WTC11 (cell line): ENCODE data around the gene ADAMTS9.

ENCODE experiments used
- AFF4 ChIP-seq: sonication (generic); formaldehyde crosslinking; IDR thresholded peaks from 2 replicates; pipeline ENCODE4 v1.8.1; 2023; ENCODE audit warnings: mild to moderate bottlenecking, missing genetic modification reagents, borderline replicate concordance
- NR1H2 ChIP-seq: sonication (generic); formaldehyde crosslinking; IDR thresholded peaks from 2 replicates; pipeline ENCODE4 v1.9.0; 2021; ENCODE audit warnings: mild to moderate bottlenecking, moderate library complexity, missing genetic modification reagents
- OVOL2 ChIP-seq: fragments of 250-450 bp; sonication (Bioruptor Pico); IDR thresholded peaks from 2 replicates; pipeline ENCODE4 v1.9.0; 2021; ENCODE audit warnings: mild to moderate bottlenecking, borderline replicate concordance
- RELA ChIP-seq: sonication (generic); formaldehyde crosslinking; IDR thresholded peaks from 2 replicates; pipeline ENCODE4 v1.8.1; 2022; ENCODE audit warnings: missing genetic modification reagents, mild to moderate bottlenecking, borderline replicate concordance
- USF2 ChIP-seq: sonication (generic); formaldehyde crosslinking; IDR thresholded peaks from 2 replicates; pipeline ENCODE4 v1.8.1; 2023; ENCODE audit warnings: mild to moderate bottlenecking, missing genetic modification reagents, moderate library complexity
- ZBTB21 ChIP-seq: sonication (generic); formaldehyde crosslinking; IDR thresholded peaks from 2 replicates; pipeline ENCODE4 v1.8.1; 2023; ENCODE audit warnings: mild to moderate bottlenecking, missing genetic modification reagents, borderline replicate concordance
- ZNF232 ChIP-seq: sonication (generic); formaldehyde crosslinking; IDR thresholded peaks from 2 replicates; pipeline ENCODE4 v1.8.0; 2022; ENCODE audit warnings: mild to moderate bottlenecking, missing genetic modification reagents
- ZNF263 ChIP-seq: sonication (generic); formaldehyde crosslinking; IDR thresholded peaks from 2 replicates; pipeline ENCODE4 v1.8.1; 2022; ENCODE audit warnings: low read depth, mild to moderate bottlenecking, moderate library complexity, missing genetic modification reagents
- ZNF317 ChIP-seq: sonication (generic); formaldehyde crosslinking; IDR thresholded peaks from 2 replicates; pipeline ENCODE4 v1.8.1; 2023; ENCODE audit warnings: low read depth, mild to moderate bottlenecking, moderate library complexity, missing genetic modification reagents, borderline replicate concordance
- TF ChIP-seq, protein P1 (sequence below): sonication (generic); formaldehyde crosslinking; IDR thresholded peaks from 2 replicates; pipeline ENCODE4 v1.8.1; 2022; ENCODE audit warnings: mild to moderate bottlenecking, missing genetic modification reagents, moderate library complexity, borderline replicate concordance
- TF ChIP-seq, protein P2 (sequence below): fragments of 200-600 bp; IDR thresholded peaks from 2 replicates; pipeline ENCODE4 v1.8.0; 2022; ENCODE audit warnings: antibody characterized with exemption

DNA sequence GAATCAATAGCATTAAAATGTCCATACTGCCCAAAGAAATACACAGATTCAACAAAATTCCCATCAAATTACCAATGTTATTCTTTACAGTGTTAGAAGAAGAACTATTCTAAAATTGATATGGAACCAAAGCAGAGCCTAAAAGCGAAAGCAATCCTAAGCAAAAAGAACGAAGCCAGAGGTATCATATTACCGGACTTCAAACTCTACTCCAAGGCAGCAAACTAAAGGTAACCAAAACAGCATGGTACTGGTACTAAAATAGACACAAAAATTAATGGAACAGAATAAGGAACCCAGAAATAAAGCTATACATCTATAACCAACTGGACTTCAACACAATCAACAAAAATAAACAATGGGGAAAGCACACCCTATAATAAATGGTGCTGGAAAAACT lies 167.5 kb downstream of the ADAMTS9 start:
- TF ChIP-seq, protein P1, sequence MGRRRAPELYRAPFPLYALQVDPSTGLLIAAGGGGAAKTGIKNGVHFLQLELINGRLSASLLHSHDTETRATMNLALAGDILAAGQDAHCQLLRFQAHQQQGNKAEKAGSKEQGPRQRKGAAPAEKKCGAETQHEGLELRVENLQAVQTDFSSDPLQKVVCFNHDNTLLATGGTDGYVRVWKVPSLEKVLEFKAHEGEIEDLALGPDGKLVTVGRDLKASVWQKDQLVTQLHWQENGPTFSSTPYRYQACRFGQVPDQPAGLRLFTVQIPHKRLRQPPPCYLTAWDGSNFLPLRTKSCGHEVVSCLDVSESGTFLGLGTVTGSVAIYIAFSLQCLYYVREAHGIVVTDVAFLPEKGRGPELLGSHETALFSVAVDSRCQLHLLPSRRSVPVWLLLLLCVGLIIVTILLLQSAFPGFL (CRISPR knock-in tag), result no peak
- TF ChIP-seq ZNF317 (CRISPR knock-in tag) (no peak), RELA (CRISPR knock-in tag) (no peak), NR1H2 (CRISPR knock-in tag) (no peak), ZBTB21 (CRISPR knock-in tag) (no peak), OVOL2 (CRISPR knock-in tag) (no peak), AFF4 (CRISPR knock-in tag) (no peak), USF2 (CRISPR knock-in tag) (no peak), ZNF263 (CRISPR knock-in tag) (no peak), ZNF232 (CRISPR knock-in tag) (no peak)
- TF ChIP-seq, protein P2, sequence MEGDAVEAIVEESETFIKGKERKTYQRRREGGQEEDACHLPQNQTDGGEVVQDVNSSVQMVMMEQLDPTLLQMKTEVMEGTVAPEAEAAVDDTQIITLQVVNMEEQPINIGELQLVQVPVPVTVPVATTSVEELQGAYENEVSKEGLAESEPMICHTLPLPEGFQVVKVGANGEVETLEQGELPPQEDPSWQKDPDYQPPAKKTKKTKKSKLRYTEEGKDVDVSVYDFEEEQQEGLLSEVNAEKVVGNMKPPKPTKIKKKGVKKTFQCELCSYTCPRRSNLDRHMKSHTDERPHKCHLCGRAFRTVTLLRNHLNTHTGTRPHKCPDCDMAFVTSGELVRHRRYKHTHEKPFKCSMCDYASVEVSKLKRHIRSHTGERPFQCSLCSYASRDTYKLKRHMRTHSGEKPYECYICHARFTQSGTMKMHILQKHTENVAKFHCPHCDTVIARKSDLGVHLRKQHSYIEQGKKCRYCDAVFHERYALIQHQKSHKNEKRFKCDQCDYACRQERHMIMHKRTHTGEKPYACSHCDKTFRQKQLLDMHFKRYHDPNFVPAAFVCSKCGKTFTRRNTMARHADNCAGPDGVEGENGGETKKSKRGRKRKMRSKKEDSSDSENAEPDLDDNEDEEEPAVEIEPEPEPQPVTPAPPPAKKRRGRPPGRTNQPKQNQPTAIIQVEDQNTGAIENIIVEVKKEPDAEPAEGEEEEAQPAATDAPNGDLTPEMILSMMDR, result no peak
